ENCODE measurements around the gene FGF8. TPM values are rescaled to one million over a fixed set of nuclear protein-coding genes. Genes with fewer than 3 reads are reported as not detected.

The FGF8 gene
- total and polyA plus RNA-seq, 10 of the 15 experiments (the other 5 are each of a cell fraction or from before 2014, with no cell fraction given): 0.08 to 0.43 (median 0.17) TPM; not detected in 7

DNA sequence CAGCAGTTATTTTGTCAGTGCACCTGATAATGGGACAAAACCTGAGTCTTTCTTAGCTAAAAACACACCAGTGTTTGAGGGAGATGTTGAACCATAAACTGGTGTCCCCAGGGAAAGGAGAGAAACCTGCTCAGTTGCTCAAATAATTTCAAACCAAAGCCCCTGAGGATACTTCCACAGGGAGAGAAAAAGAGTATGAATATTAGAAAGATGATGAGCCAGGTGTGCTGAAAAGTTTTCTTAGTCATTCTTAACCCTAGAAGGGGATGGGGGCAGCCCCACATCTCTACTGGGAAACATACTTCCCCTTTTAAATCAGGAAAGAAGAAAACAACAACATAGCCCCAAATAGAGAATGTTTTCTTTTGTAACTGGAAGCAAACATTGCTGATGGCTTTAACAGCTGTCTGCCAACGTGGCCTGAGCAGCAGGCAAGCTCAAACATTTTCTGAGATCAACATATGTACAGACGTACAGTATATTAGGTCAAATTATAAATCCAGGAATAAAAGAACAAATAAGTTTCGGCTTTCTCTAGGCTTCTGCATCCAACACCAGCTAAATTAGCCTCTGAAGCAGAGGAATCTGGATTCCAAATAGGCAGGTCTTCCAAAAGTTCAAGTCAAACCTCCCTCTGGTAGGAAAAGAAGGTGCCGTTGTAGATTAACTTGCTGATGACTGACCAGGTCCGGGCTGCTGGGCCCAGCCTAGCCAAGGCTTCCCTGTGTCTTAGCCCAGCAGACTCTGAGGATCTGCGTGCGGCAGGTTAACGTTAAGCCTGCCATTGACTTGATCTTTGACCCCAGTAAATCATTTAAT is 50.4 kb downstream of the FGF8 start (continued):
- TF ChIP-seq, protein P1, sequence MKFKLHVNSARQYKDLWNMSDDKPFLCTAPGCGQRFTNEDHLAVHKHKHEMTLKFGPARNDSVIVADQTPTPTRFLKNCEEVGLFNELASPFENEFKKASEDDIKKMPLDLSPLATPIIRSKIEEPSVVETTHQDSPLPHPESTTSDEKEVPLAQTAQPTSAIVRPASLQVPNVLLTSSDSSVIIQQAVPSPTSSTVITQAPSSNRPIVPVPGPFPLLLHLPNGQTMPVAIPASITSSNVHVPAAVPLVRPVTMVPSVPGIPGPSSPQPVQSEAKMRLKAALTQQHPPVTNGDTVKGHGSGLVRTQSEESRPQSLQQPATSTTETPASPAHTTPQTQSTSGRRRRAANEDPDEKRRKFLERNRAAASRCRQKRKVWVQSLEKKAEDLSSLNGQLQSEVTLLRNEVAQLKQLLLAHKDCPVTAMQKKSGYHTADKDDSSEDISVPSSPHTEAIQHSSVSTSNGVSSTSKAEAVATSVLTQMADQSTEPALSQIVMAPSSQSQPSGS (IDR thresholded peaks at IDR 0.05; ENCODE audit: low read length): no peak
- TF ChIP-seq, protein P2, sequence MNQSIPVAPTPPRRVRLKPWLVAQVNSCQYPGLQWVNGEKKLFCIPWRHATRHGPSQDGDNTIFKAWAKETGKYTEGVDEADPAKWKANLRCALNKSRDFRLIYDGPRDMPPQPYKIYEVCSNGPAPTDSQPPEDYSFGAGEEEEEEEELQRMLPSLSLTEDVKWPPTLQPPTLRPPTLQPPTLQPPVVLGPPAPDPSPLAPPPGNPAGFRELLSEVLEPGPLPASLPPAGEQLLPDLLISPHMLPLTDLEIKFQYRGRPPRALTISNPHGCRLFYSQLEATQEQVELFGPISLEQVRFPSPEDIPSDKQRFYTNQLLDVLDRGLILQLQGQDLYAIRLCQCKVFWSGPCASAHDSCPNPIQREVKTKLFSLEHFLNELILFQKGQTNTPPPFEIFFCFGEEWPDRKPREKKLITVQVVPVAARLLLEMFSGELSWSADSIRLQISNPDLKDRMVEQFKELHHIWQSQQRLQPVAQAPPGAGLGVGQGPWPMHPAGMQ (IDR thresholded peaks at IDR 0.05; ENCODE audit: borderline replicate concordance): no peak
- TF ChIP-seq, protein P3, sequence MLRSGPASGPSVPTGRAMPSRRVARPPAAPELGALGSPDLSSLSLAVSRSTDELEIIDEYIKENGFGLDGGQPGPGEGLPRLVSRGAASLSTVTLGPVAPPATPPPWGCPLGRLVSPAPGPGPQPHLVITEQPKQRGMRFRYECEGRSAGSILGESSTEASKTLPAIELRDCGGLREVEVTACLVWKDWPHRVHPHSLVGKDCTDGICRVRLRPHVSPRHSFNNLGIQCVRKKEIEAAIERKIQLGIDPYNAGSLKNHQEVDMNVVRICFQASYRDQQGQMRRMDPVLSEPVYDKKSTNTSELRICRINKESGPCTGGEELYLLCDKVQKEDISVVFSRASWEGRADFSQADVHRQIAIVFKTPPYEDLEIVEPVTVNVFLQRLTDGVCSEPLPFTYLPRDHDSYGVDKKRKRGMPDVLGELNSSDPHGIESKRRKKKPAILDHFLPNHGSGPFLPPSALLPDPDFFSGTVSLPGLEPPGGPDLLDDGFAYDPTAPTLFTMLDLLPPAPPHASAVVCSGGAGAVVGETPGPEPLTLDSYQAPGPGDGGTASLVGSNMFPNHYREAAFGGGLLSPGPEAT (IDR thresholded peaks at IDR 0.05; ENCODE audit: low read depth): peak; percentile 25; the same call in 1 of the 2 replicates
- no peak for TF ChIP-seq ZNF207 (IDR thresholded peaks at IDR 0.05; ENCODE audit: borderline replicate concordance)
- TF ChIP-seq ESRRA (IDR thresholded peaks at IDR 0.05; ENCODE audit: low read length): no peak
- TF ChIP-seq, protein P4, sequence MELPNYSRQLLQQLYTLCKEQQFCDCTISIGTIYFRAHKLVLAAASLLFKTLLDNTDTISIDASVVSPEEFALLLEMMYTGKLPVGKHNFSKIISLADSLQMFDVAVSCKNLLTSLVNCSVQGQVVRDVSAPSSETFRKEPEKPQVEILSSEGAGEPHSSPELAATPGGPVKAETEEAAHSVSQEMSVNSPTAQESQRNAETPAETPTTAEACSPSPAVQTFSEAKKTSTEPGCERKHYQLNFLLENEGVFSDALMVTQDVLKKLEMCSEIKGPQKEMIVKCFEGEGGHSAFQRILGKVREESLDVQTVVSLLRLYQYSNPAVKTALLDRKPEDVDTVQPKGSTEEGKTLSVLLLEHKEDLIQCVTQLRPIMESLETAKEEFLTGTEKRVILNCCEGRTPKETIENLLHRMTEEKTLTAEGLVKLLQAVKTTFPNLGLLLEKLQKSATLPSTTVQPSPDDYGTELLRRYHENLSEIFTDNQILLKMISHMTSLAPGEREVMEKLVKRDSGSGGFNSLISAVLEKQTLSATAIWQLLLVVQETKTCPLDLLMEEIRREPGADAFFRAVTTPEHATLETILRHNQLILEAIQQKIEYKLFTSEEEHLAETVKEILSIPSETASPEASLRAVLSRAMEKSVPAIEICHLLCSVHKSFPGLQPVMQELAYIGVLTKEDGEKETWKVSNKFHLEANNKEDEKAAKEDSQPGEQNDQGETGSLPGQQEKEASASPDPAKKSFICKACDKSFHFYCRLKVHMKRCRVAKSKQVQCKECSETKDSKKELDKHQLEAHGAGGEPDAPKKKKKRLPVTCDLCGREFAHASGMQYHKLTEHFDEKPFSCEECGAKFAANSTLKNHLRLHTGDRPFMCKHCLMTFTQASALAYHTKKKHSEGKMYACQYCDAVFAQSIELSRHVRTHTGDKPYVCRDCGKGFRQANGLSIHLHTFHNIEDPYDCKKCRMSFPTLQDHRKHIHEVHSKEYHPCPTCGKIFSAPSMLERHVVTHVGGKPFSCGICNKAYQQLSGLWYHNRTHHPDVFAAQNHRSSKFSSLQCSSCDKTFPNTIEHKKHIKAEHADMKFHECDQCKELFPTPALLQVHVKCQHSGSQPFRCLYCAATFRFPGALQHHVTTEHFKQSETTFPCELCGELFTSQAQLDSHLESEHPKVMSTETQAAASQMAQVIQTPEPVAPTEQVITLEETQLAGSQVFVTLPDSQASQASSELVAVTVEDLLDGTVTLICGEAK (IDR thresholded peaks at IDR 0.05; ENCODE audit: borderline replicate concordance): no peak
- no peak for TF ChIP-seq BHLHE40 (IDR thresholded peaks at IDR 0.05; ENCODE audit: borderline replicate concordance in 1 of 2, low read depth in 2 of 2, low read length in 1 of 2)
- TF ChIP-seq NRF1 (conservative IDR thresholded peaks at IDR 0.05; ENCODE audit: low read depth, low read length): no peak
- TF ChIP-seq, protein P5, sequence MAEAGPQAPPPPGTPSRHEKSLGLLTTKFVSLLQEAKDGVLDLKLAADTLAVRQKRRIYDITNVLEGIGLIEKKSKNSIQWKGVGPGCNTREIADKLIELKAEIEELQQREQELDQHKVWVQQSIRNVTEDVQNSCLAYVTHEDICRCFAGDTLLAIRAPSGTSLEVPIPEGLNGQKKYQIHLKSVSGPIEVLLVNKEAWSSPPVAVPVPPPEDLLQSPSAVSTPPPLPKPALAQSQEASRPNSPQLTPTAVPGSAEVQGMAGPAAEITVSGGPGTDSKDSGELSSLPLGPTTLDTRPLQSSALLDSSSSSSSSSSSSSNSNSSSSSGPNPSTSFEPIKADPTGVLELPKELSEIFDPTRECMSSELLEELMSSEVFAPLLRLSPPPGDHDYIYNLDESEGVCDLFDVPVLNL (IDR thresholded peaks at IDR 0.05; ENCODE audit: low read depth, low read length): no peak
- TF ChIP-seq NFIC (IDR thresholded peaks at IDR 0.05; ENCODE audit: low read depth, low read length): 0 out of 2 replicates have a peak, but pooled peaks have one; percentile 23
- peak; percentile 33 to 59; a peak in 3 of 4 replicates for TF ChIP-seq IKZF2 (IDR thresholded peaks at IDR 0.05)
- TF ChIP-seq TCF12 (IDR thresholded peaks at IDR 0.05; ENCODE audit: low read depth, low read length): 0 out of 2 replicates have a peak, but pooled peaks have one; percentile 28
- TF ChIP-seq NR2C1 (IDR thresholded peaks at IDR 0.05): no peak
- TF ChIP-seq ZNF24 (IDR thresholded peaks at IDR 0.05): no peak
- no peak for TF ChIP-seq MYB (IDR thresholded peaks at IDR 0.05; ENCODE audit: borderline replicate concordance, low read depth, low read length)
- no peak for TF ChIP-seq WRNIP1 (IDR thresholded peaks at IDR 0.05; ENCODE audit: borderline replicate concordance, low read depth, low read length)
